ENCODE data around the gene EPHB1.

Gene EPHB1

GRCh38 chr3:134903837-134904236 is 108.8 kb downstream of the EPHB1 start:
- no peak for TF ChIP-seq RARB (CRISPR knock-in tag; IDR thresholded peaks at IDR 0.05)
- no peak for ATAC-seq

- no peak for TF ChIP-seq ZNF70 (CRISPR knock-in tag; IDR thresholded peaks at IDR 0.05)
- ATAC-seq = no peak
Measured at GRCh38 chr3:134904241-134904771, 109.2 kb downstream of the EPHB1 start.

GRCh38 chr3:134904776-134905646 is 110.0 kb downstream of the EPHB1 start:
- ATAC-seq = no peak; the same call in 2 of the 3 replicates

More at GRCh38 chr3:134904776-134905646, 110.0 kb downstream of the EPHB1 start:
- TF ChIP-seq ZC3H10 (CRISPR knock-in tag; IDR thresholded peaks at IDR 0.05) = no peak
- TF ChIP-seq ZFP3 (CRISPR knock-in tag; IDR thresholded peaks at IDR 0.05) = no peak
- no peak for TF ChIP-seq ISL1 (CRISPR knock-in tag; IDR thresholded peaks at IDR 0.05)
- no peak for TF ChIP-seq RARB (CRISPR knock-in tag; IDR thresholded peaks at IDR 0.05)
- TF ChIP-seq SNAI2 (CRISPR knock-in tag; IDR thresholded peaks at IDR 0.05) = no peak
- TF ChIP-seq GLIS3 (CRISPR knock-in tag; IDR thresholded peaks at IDR 0.05) = no peak
- no peak for TF ChIP-seq OSR1 (CRISPR knock-in tag; IDR thresholded peaks at IDR 0.05)
- no peak for TF ChIP-seq ZFP30 (CRISPR knock-in tag; IDR thresholded peaks at IDR 0.05)
- no peak for TF ChIP-seq POU6F1 (CRISPR knock-in tag; IDR thresholded peaks at IDR 0.05; ENCODE audit: borderline replicate concordance, low read depth)
- TF ChIP-seq ZNF70 (CRISPR knock-in tag; IDR thresholded peaks at IDR 0.05) = no peak
- no peak for TF ChIP-seq CREB5 (CRISPR knock-in tag; IDR thresholded peaks at IDR 0.05; ENCODE audit: low read depth)
- no peak for TF ChIP-seq ARNTL (CRISPR knock-in tag; IDR thresholded peaks at IDR 0.05; ENCODE audit: borderline replicate concordance, low read depth)
- TF ChIP-seq PATZ1 (CRISPR knock-in tag; IDR thresholded peaks at IDR 0.05; ENCODE audit: borderline replicate concordance) = no peak
- TF ChIP-seq ZNF565 (CRISPR knock-in tag; conservative IDR thresholded peaks at IDR 0.05; ENCODE audit: low read depth) = no peak
- TF ChIP-seq ESRRG (CRISPR knock-in tag; IDR thresholded peaks at IDR 0.05) = no peak
- TF ChIP-seq PPARA (CRISPR knock-in tag; IDR thresholded peaks at IDR 0.05; ENCODE audit: borderline replicate concordance) = no peak
- TF ChIP-seq TSHZ2 (CRISPR knock-in tag; IDR thresholded peaks at IDR 0.05) = no peak
- TF ChIP-seq CSRNP3 (CRISPR knock-in tag; IDR thresholded peaks at IDR 0.05) = no peak
- no peak for TF ChIP-seq TCF4 (CRISPR knock-in tag; IDR thresholded peaks at IDR 0.05; ENCODE audit: borderline replicate concordance)
- TF ChIP-seq BACH2 (CRISPR knock-in tag; IDR thresholded peaks at IDR 0.05; ENCODE audit: borderline replicate concordance) = no peak

Data from SK-N-SH treated with all-trans-retinoic acid at 6 μM for 48 hours (cell line).